Measurements from ENCODE around the gene LCN6. TPM values are rescaled to one million over a fixed set of nuclear protein-coding genes. Genes with fewer than 3 reads are reported as not detected.
A peak's percentile ranks its signal among the peaks of the same experiment; 100 is the strongest.

The LCN6 gene
- total RNA-seq, 1 experiment from 2014 or later: not detected

DNA sequence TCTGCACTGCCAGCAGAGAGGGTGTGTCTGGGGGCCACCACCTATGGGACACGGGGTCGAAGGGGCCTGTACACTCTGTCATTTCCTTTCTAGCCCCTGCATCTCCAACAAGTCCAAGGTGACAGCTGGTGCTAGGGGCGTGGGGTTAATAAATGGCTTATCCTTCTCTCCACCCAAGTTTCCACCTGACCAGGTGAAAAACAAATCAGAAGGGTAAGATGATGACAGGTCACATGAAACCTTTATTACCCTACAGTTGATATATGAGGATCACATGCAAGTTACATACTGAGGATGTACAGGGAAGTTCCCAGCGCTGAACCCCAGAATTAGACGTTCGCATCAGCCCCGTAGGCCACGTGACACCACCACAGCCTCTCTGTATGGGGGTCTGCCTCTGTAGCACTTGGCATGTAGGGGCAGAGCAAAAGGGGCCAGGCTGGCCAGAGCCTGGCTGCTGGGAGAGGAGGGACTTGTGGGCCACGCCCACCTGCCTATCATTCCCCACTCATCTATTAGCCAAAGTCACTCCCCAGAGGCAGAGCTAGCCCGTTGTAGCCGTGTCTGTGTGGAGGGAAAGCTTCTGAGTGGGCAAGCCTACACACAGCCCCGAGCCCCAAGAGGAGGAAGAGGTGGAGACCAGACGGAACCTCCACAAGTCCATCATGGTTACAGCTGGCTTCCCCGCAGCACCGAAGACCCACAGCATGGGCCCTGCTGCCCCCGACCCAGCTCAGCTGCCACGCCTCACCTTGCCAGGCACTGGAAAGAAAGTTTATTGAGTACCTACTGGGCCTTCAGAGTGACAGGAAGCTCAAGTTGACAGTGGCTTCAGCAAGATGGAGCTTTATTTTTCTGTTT, 45.0 kb upstream of the LCN6 start:
- H2BK120ac ChIP-seq (ENCODE audit: low read depth, low read length, poor library complexity, severe bottlenecking): no peak overlapping the region
- Mint-ChIP-seq H3K4me1 (peaks cover 17 to 32% of the 10 kb centered on the region in 2 experiments), H3K27me3 (ENCODE audit: low read depth) (peaks cover 30% of the 10 kb centered on the region), H3K27ac (no peak overlapping the region; a peak in 1 of 7 replicates), H3K36me3 (ENCODE audit: insufficient read depth in 1 of 3, low read depth in 3 of 3) (peaks cover 0 to 8% (median 1%) of the 10 kb centered on the region in 3 experiments; a peak in 3 of 7 replicates), H3K9me3 (no peaks in the 10 kb centered on the region), H3K4me3 (peak overlapping the region in 1 of 2 experiments; percentile 31; a peak in 1 of 5 replicates)
- no peak overlapping the region for H3K9ac ChIP-seq (ENCODE audit: extremely low read depth, insufficient read length, low read length)
- H3K4me2 ChIP-seq (ENCODE audit: insufficient read depth, insufficient read length, low read length): no peak overlapping the region
- no CpG with 5 or more reads among the region's 17 CpGs for WGBS (ENCODE audit: extremely low coverage, insufficient read length, low lambda C conversion rate)
- no peak overlapping the region for H2AFZ ChIP-seq (ENCODE audit: low read length)
- no peak overlapping the region for H3K23ac ChIP-seq (ENCODE audit: insufficient read length, low read depth, low read length)
- H3K9me3 ChIP-seq (ENCODE audit: control insufficient read depth, low read depth, low read length): no peaks in the 10 kb centered on the region
- H3K18ac ChIP-seq (ENCODE audit: insufficient read length, low read depth, low read length): no peak overlapping the region
- H2BK15ac ChIP-seq (ENCODE audit: low read depth, low read length): no peak overlapping the region
- H3K14ac ChIP-seq (ENCODE audit: insufficient read depth, low read length): no peak overlapping the region
- H4K91ac ChIP-seq (ENCODE audit: insufficient read length, low read depth, low read length): no peak overlapping the region
- H3K79me1 ChIP-seq (ENCODE audit: insufficient read depth, low read depth, low read length, poor library complexity, severe bottlenecking): no peaks in the 10 kb centered on the region
- peak; percentile 56 for DNase-seq
- no peaks in the 10 kb centered on the region for H4K20me1 ChIP-seq (ENCODE audit: control insufficient read depth, insufficient read depth, insufficient read length)
- TF ChIP-seq, protein P1, sequence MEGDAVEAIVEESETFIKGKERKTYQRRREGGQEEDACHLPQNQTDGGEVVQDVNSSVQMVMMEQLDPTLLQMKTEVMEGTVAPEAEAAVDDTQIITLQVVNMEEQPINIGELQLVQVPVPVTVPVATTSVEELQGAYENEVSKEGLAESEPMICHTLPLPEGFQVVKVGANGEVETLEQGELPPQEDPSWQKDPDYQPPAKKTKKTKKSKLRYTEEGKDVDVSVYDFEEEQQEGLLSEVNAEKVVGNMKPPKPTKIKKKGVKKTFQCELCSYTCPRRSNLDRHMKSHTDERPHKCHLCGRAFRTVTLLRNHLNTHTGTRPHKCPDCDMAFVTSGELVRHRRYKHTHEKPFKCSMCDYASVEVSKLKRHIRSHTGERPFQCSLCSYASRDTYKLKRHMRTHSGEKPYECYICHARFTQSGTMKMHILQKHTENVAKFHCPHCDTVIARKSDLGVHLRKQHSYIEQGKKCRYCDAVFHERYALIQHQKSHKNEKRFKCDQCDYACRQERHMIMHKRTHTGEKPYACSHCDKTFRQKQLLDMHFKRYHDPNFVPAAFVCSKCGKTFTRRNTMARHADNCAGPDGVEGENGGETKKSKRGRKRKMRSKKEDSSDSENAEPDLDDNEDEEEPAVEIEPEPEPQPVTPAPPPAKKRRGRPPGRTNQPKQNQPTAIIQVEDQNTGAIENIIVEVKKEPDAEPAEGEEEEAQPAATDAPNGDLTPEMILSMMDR (conservative IDR thresholded peaks at IDR 0.05): no peak
- H3K4ac ChIP-seq (ENCODE audit: low read depth, low read length): no peak overlapping the region
- H2AK5ac ChIP-seq (ENCODE audit: insufficient read length, low read length): no peak overlapping the region
- H3K56ac ChIP-seq (ENCODE audit: insufficient read length, low read depth, low read length): no peak overlapping the region
- no peaks in the 10 kb centered on the region for H3K4me1 ChIP-seq (ENCODE audit: insufficient read depth, low read length)
- no peaks in the 10 kb centered on the region for H3K27me3 ChIP-seq (ENCODE audit: insufficient read depth, low read length)
- H2BK12ac ChIP-seq (ENCODE audit: insufficient read length, low read depth, low read length): no peak overlapping the region
- no peaks in the 10 kb centered on the region for H3K23me2 ChIP-seq (ENCODE audit: insufficient read length, low read depth, low read length, poor library complexity, severe bottlenecking)
- H2BK5ac ChIP-seq (ENCODE audit: insufficient read length, low read length): no peak overlapping the region
- no peak overlapping the region for H3T11ph ChIP-seq (ENCODE audit: low read length)
- H2BK20ac ChIP-seq (ENCODE audit: low read depth, low read length, poor library complexity, severe bottlenecking): no peak overlapping the region
- no peak overlapping the region for H4K8ac ChIP-seq (replicated peaks; ENCODE audit: insufficient read length, low read depth, low read length)
- H3K27ac ChIP-seq (ENCODE audit: insufficient read length, low read depth, low read length): no peak overlapping the region
- no peaks in the 10 kb centered on the region for H3K79me2 ChIP-seq (ENCODE audit: insufficient read depth, low read length)
- no peak overlapping the region for H4K5ac ChIP-seq (ENCODE audit: insufficient read length, low read depth, low read length)
